Stimulated activated memory B cell treated with anti-CD40 and anti-IgM and Interleukin-4, amounts not matched to agents 10 μg/mL and 1 μg/mL and 100 μg/mL, for 72 hours (primary cell): ENCODE measurements around the gene ATRNL1.

Experiments
- ATAC-seq: fragments of 150-1000 bp; cut with Tn5 transposase; 2 replicates; pipeline ENCODE4 v1.10.0; 2021
- H3K27ac Mint-ChIP-seq: one replicate; pipeline ENCODE4 v1.8.0; 2022; ENCODE audit warnings: mild to moderate bottlenecking, mixed read lengths
- H3K27me3 Mint-ChIP-seq: one replicate; pipeline ENCODE4 v1.8.0; 2022; ENCODE audit warnings: mixed read lengths
- H3K36me3 Mint-ChIP-seq: one replicate; pipeline ENCODE4 v1.8.0; 2022; ENCODE audit warnings: mixed read lengths
- H3K4me1 Mint-ChIP-seq: one replicate; pipeline ENCODE4 v1.8.0; 2022; ENCODE audit warnings: mixed read lengths
- H3K4me3 Mint-ChIP-seq: one replicate; pipeline ENCODE4 v1.8.0; 2022; ENCODE audit warnings: mild to moderate bottlenecking, moderate library complexity, mixed read lengths
- H3K9me3 Mint-ChIP-seq: one replicate; pipeline ENCODE4 v1.8.0; 2022; ENCODE audit warnings: mixed read lengths

ATRNL1 gene

GRCh38 chr10:115539142-115539762, 446.1 kb downstream of the ATRNL1 start:
- no peak for ATAC-seq
- H3K4me1 Mint-ChIP-seq: no peaks in the 10 kb centered on the region
- no peaks in the 10 kb centered on the region for H3K9me3 Mint-ChIP-seq
- H3K4me3 Mint-ChIP-seq: no peak overlapping the region
- no peaks in the 10 kb centered on the region for H3K36me3 Mint-ChIP-seq
- H3K27ac Mint-ChIP-seq: no peak overlapping the region
- no peaks in the 10 kb centered on the region for H3K27me3 Mint-ChIP-seq

- Mint-ChIP-seq H3K36me3 (no peaks in the 10 kb centered on the region), H3K27me3 (no peaks in the 10 kb centered on the region), H3K27ac (no peak overlapping the region), H3K4me1 (no peaks in the 10 kb centered on the region), H3K9me3 (no peaks in the 10 kb centered on the region), H3K4me3 (no peak overlapping the region)
- ATAC-seq: no peak
These were observed 462.8 kb downstream of the ATRNL1 start for GRCh38 chr10:115555887-115556402.

GRCh38 chr10:115558252-115558651, 465.1 kb downstream of the ATRNL1 start:
- Mint-ChIP-seq H3K27ac (no peak overlapping the region), H3K4me1 (no peaks in the 10 kb centered on the region), H3K36me3 (no peaks in the 10 kb centered on the region), H3K27me3 (no peaks in the 10 kb centered on the region), H3K4me3 (no peak overlapping the region), H3K9me3 (no peaks in the 10 kb centered on the region)
- no peak for ATAC-seq

GRCh38 chr10:115566867-115567266, 473.7 kb downstream of the ATRNL1 start:
- no peak for ATAC-seq
- no peaks in the 10 kb centered on the region for H3K27me3 Mint-ChIP-seq

GRCh38 chr10:115572740-115573455, 479.7 kb downstream of the ATRNL1 start:
- no peak for ATAC-seq
- H3K27ac Mint-ChIP-seq: no peak overlapping the region
- H3K9me3 Mint-ChIP-seq: peaks cover 7% of the 10 kb centered on the region
- H3K4me3 Mint-ChIP-seq: no peak overlapping the region
- no peaks in the 10 kb centered on the region for H3K27me3 Mint-ChIP-seq
- no peaks in the 10 kb centered on the region for H3K36me3 Mint-ChIP-seq
- no peaks in the 10 kb centered on the region for H3K4me1 Mint-ChIP-seq

More at GRCh38 chr10:115566867-115567266, 473.7 kb downstream of the ATRNL1 start:
- H3K36me3 Mint-ChIP-seq: no peaks in the 10 kb centered on the region
- H3K4me1 Mint-ChIP-seq: no peaks in the 10 kb centered on the region
- H3K27ac Mint-ChIP-seq: no peak overlapping the region
- no peaks in the 10 kb centered on the region for H3K9me3 Mint-ChIP-seq
- H3K4me3 Mint-ChIP-seq: no peak overlapping the region

- Mint-ChIP-seq H3K27ac (no peak overlapping the region), H3K4me1 (no peaks in the 10 kb centered on the region), H3K36me3 (no peaks in the 10 kb centered on the region), H3K9me3 (peaks cover 17% of the 10 kb centered on the region), H3K4me3 (no peak overlapping the region), H3K27me3 (no peaks in the 10 kb centered on the region)
- ATAC-seq: no peak
These were observed 487.1 kb downstream of the ATRNL1 start for GRCh38 chr10:115580239-115580638.

GRCh38 chr10:115593060-115593459, 499.9 kb downstream of the ATRNL1 start:
- H3K36me3 Mint-ChIP-seq: no peaks in the 10 kb centered on the region
- peaks cover 5% of the 10 kb centered on the region for H3K9me3 Mint-ChIP-seq
- H3K4me3 Mint-ChIP-seq: no peak overlapping the region
- no peaks in the 10 kb centered on the region for H3K4me1 Mint-ChIP-seq
- no peak overlapping the region for H3K27ac Mint-ChIP-seq
- ATAC-seq: no peak
- no peaks in the 10 kb centered on the region for H3K27me3 Mint-ChIP-seq

- Mint-ChIP-seq H3K4me1 (no peaks in the 10 kb centered on the region), H3K4me3 (no peak overlapping the region), H3K36me3 (no peaks in the 10 kb centered on the region), H3K27me3 (no peaks in the 10 kb centered on the region), H3K27ac (no peak overlapping the region), H3K9me3 (no peaks in the 10 kb centered on the region)
- ATAC-seq: no peak
These were observed 511.5 kb downstream of the ATRNL1 start for GRCh38 chr10:115604627-115605026.

GRCh38 chr10:115606086-115606485, 512.9 kb downstream of the ATRNL1 start:
- H3K27ac Mint-ChIP-seq: no peak overlapping the region
- ATAC-seq: no peak
- H3K36me3 Mint-ChIP-seq: no peaks in the 10 kb centered on the region
- no peak overlapping the region for H3K4me3 Mint-ChIP-seq
- no peaks in the 10 kb centered on the region for H3K9me3 Mint-ChIP-seq
- no peaks in the 10 kb centered on the region for H3K4me1 Mint-ChIP-seq
- H3K27me3 Mint-ChIP-seq: no peaks in the 10 kb centered on the region

GRCh38 chr10:115606741-115607140, 513.6 kb downstream of the ATRNL1 start:
- Mint-ChIP-seq H3K27ac (no peak overlapping the region), H3K27me3 (no peaks in the 10 kb centered on the region), H3K4me1 (no peaks in the 10 kb centered on the region), H3K4me3 (no peak overlapping the region), H3K9me3 (no peaks in the 10 kb centered on the region), H3K36me3 (no peaks in the 10 kb centered on the region)
- ATAC-seq: no peak

GRCh38 chr10:115624448-115624847, 531.3 kb downstream of the ATRNL1 start:
- no peaks in the 10 kb centered on the region for H3K9me3 Mint-ChIP-seq
- no peak overlapping the region for H3K27ac Mint-ChIP-seq
- no peaks in the 10 kb centered on the region for H3K36me3 Mint-ChIP-seq
- ATAC-seq: no peak
- no peak overlapping the region for H3K4me3 Mint-ChIP-seq
- no peaks in the 10 kb centered on the region for H3K4me1 Mint-ChIP-seq
- no peaks in the 10 kb centered on the region for H3K27me3 Mint-ChIP-seq

- ATAC-seq: no peak
- no peak overlapping the region for H3K27ac Mint-ChIP-seq
- no peaks in the 10 kb centered on the region for H3K9me3 Mint-ChIP-seq
- H3K27me3 Mint-ChIP-seq: no peaks in the 10 kb centered on the region
- no peaks in the 10 kb centered on the region for H3K36me3 Mint-ChIP-seq
- no peaks in the 10 kb centered on the region for H3K4me1 Mint-ChIP-seq
- no peak overlapping the region for H3K4me3 Mint-ChIP-seq
These were observed 535.5 kb downstream of the ATRNL1 start for GRCh38 chr10:115628616-115629015.

- no peaks in the 10 kb centered on the region for H3K4me1 Mint-ChIP-seq
- no peak for ATAC-seq
- no peak overlapping the region for H3K27ac Mint-ChIP-seq
These were observed 545.1 kb downstream of the ATRNL1 start for GRCh38 chr10:115638246-115638645.

GRCh38 chr10:115649217-115649616, 556.1 kb downstream of the ATRNL1 start:
- no peaks in the 10 kb centered on the region for H3K4me1 Mint-ChIP-seq
- no peak overlapping the region for H3K27ac Mint-ChIP-seq
- no peak for ATAC-seq
- no peaks in the 10 kb centered on the region for H3K9me3 Mint-ChIP-seq
- no peak overlapping the region for H3K4me3 Mint-ChIP-seq
- H3K27me3 Mint-ChIP-seq: no peaks in the 10 kb centered on the region
- no peaks in the 10 kb centered on the region for H3K36me3 Mint-ChIP-seq

More at GRCh38 chr10:115638246-115638645, 545.1 kb downstream of the ATRNL1 start:
- Mint-ChIP-seq H3K36me3 (no peaks in the 10 kb centered on the region), H3K27me3 (no peaks in the 10 kb centered on the region), H3K4me3 (no peak overlapping the region), H3K9me3 (peaks cover 2% of the 10 kb centered on the region)

- H3K4me1 Mint-ChIP-seq: no peaks in the 10 kb centered on the region
- no peak overlapping the region for H3K4me3 Mint-ChIP-seq
- H3K27ac Mint-ChIP-seq: no peak overlapping the region
- H3K36me3 Mint-ChIP-seq: no peaks in the 10 kb centered on the region
- no peak for ATAC-seq
- no peaks in the 10 kb centered on the region for H3K27me3 Mint-ChIP-seq
- no peaks in the 10 kb centered on the region for H3K9me3 Mint-ChIP-seq
These were observed 560.3 kb downstream of the ATRNL1 start for GRCh38 chr10:115653473-115653872.

GRCh38 chr10:115654961-115655360, 561.8 kb downstream of the ATRNL1 start:
- Mint-ChIP-seq H3K4me3 (no peak overlapping the region), H3K36me3 (no peaks in the 10 kb centered on the region), H3K27ac (no peak overlapping the region), H3K9me3 (no peaks in the 10 kb centered on the region), H3K27me3 (no peaks in the 10 kb centered on the region), H3K4me1 (no peaks in the 10 kb centered on the region)
- no peak for ATAC-seq
